ENCODE measurements around the gene ZSCAN2.

The ZSCAN2 gene

DNA sequence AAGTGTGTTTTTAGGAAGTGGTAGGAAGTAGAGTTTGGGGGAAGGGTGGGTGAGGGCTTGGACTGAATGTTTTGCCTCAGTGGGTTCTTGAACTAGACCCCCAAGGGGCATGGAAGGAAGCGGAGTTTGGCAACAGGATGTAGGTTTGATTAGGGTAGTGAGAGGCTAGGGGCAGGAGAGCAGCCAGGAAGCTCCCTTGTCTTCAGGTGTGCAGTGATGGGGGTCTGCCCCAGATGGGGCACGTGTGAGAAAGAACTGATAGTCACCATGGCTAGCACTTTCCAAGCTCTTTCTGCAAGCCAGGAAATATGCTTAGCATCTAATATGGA, 4.7 kb downstream of the ZSCAN2 start:
- TF ChIP-seq, protein P1, sequence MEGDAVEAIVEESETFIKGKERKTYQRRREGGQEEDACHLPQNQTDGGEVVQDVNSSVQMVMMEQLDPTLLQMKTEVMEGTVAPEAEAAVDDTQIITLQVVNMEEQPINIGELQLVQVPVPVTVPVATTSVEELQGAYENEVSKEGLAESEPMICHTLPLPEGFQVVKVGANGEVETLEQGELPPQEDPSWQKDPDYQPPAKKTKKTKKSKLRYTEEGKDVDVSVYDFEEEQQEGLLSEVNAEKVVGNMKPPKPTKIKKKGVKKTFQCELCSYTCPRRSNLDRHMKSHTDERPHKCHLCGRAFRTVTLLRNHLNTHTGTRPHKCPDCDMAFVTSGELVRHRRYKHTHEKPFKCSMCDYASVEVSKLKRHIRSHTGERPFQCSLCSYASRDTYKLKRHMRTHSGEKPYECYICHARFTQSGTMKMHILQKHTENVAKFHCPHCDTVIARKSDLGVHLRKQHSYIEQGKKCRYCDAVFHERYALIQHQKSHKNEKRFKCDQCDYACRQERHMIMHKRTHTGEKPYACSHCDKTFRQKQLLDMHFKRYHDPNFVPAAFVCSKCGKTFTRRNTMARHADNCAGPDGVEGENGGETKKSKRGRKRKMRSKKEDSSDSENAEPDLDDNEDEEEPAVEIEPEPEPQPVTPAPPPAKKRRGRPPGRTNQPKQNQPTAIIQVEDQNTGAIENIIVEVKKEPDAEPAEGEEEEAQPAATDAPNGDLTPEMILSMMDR (IDR thresholded peaks at IDR 0.05; ENCODE audit: low read depth, low read length), result no peak
- H3K4me1 ChIP-seq, result no peaks in the 10 kb centered on the region
- DNase-seq, result no peak
- H3K27me3 ChIP-seq, result no peaks in the 10 kb centered on the region
- no peaks in the 10 kb centered on the region for H3K9me3 ChIP-seq
- H3K36me3 ChIP-seq, result peaks cover 39% of the 10 kb centered on the region
- H3K4me3 ChIP-seq (ENCODE audit: low read depth, low read length), result no peak overlapping the region

DNA sequence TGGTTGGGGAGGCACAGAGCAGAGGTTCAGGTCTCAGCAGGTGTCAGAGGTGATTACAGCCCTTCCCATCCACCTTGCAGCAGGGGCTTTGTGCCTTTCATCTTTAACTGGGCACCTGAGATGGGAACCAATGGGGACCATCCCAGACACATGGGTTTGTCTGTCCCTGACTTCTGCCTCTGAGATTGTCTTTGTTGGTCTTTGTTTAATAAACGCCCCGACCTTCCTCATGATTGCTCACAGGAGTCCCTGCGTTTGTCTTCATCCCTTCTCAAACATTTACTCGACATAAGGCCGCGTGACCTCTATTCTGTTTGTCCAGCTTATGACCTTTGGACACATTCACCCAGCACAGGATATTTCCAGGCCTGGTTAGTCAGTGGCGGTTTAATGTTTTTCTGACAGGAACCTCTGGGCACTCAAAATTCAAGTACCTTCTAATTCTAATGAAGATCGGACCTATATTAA, 5.9 kb downstream of the ZSCAN2 start:
- DNase-seq, result no peak
- TF ChIP-seq, protein P1 (IDR thresholded peaks at IDR 0.05; ENCODE audit: low read depth, low read length), result no peak
- Histone ChIP-seq H3K36me3 (peaks cover 45% of the 10 kb centered on the region), H3K4me3 (ENCODE audit: low read depth, low read length) (no peak overlapping the region), H3K27me3 (no peaks in the 10 kb centered on the region), H3K4me1 (no peaks in the 10 kb centered on the region), H3K9me3 (no peaks in the 10 kb centered on the region)

DNA sequence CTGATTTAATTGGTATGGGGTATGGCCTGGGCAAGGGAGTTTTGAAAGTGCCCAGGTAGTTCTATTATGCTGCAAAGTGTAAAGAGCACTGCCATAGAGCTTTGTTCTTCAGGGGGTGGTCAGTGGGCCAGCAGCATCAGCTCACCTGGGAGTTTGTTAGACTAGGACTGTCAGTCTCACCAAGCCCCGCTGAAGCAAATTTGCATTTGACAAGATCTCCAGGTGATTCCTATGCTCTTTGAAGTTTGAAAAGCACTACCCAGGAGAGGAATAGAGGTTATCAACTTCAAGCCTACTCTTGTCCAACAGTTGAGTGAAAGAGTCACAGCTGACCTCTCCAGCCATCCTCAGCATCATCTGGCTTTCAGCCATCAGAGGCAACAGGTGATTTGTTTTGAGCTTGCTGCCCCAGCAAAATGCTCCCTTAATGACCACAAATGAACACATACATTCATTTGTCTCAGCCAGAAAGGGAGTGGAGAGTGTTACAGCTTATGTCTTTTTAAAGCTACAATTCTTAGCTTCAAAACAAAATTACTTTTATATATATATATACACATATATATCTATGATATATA, 8.0 kb downstream of the ZSCAN2 start:
- no peak overlapping the region for H3K4me3 ChIP-seq (ENCODE audit: low read depth, low read length)
- H3K9me3 ChIP-seq, result no peaks in the 10 kb centered on the region
- TF ChIP-seq, protein P1 (IDR thresholded peaks at IDR 0.05; ENCODE audit: low read depth, low read length), result no peak
- peaks cover 45% of the 10 kb centered on the region for H3K36me3 ChIP-seq
- no peaks in the 10 kb centered on the region for H3K4me1 ChIP-seq
- H3K27me3 ChIP-seq, result no peaks in the 10 kb centered on the region
- DNase-seq, result no peak

DNA sequence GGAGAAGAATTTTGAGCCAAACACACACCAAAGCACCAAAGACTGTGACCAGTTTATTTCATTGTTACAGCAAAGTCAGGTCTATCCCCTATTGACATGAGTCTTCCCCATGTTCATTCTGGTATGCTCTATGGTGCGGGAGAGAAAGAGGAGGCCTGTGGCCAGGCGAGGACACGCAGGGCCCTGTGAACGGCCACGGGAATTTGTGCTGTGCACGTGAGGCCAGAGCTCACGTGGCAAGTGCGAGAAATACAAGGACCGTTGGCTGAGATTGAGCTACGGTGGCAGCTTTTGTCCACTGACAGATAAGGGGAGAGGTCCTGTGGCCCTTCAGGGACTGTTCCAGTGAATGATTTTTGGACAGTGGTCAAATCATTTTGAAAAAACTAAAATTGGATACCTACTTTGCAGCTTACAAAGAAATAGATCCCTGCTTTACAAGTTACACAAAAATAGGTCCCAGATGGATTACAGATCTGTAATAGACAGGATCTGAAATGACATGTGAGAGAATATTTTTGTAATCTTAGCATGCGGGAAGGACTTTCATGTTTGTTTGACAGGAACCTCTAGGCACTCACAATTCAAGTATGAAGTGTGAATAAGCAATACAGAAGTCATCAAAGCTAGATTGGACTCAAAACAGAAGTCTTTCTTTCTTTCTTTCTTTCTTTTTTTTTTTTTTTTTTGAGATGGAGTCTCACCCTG, 9.2 kb downstream of the ZSCAN2 start:
- no peak for DNase-seq
- TF ChIP-seq, protein P1 (IDR thresholded peaks at IDR 0.05; ENCODE audit: low read depth, low read length), result no peak
- H3K4me3 ChIP-seq (ENCODE audit: low read depth, low read length), result no peak overlapping the region
- H3K27me3 ChIP-seq, result no peaks in the 10 kb centered on the region
- H3K36me3 ChIP-seq, result peaks cover 37% of the 10 kb centered on the region
- no peaks in the 10 kb centered on the region for H3K9me3 ChIP-seq
- no peaks in the 10 kb centered on the region for H3K4me1 ChIP-seq

DNA sequence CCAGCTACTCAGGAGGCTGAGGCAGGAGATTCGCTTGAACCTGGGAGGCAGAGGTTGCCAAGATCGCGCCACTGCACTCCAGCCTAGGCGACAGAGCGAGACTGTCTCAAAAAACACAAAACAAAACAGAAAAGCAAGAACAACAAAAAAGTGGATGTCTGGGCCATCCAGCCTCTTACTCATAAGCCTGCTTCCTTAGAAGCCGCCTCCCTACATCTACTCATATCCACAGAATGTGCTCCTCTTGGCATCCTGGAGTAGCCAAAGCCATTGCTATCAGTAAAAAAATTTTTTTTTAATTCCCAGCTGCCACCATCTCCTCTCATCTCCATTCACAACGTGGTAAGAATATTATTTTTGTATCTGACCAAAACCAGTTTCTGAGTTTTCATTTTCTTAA, 10.8 kb downstream of the ZSCAN2 start:
- no peak overlapping the region for H3K4me3 ChIP-seq (ENCODE audit: low read depth, low read length)
- no peaks in the 10 kb centered on the region for H3K9me3 ChIP-seq
- TF ChIP-seq, protein P1 (IDR thresholded peaks at IDR 0.05; ENCODE audit: low read depth, low read length), result no peak
- no peaks in the 10 kb centered on the region for H3K27me3 ChIP-seq
- no peaks in the 10 kb centered on the region for H3K4me1 ChIP-seq
- H3K36me3 ChIP-seq, result peaks cover 26% of the 10 kb centered on the region
- no peak for DNase-seq

DNA sequence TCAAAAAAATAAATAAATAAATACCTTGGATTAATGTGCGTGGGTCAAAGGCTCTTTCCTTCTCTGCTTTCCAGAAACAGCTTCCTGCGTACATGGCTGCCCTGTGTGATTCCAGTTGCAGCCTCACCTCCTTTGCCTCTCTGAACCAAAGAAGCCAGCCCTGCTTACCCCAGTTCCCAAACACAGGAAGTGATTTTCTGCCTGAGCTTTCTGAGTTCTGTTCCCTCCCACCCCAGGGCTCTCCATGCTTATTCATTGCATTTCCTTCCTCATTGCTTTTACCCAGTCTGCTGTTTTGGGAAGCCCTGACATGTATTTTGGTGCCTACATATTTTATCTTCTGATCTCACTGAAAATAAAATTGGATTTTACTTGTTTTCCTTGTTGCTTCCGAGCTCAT, 15.4 kb downstream of the ZSCAN2 start:
- Histone ChIP-seq H3K4me1 (no peaks in the 10 kb centered on the region), H3K9me3 (peaks cover 7% of the 10 kb centered on the region), H3K4me3 (ENCODE audit: low read depth, low read length) (no peak overlapping the region), H3K36me3 (peaks cover 21% of the 10 kb centered on the region), H3K27me3 (no peaks in the 10 kb centered on the region)
- no peak for DNase-seq
- TF ChIP-seq, protein P1 (IDR thresholded peaks at IDR 0.05; ENCODE audit: low read depth, low read length), result no peak
